Esophagus squamous epithelium (tissue), 4 donors: ENCODE measurements around the gene OPHN1.

Experiments
- POLR2A ChIP-seq, 4 donors: fragments of 450-650 bp; IDR thresholded peaks; one replicate each; pipeline ENCODE4 v1.6.1; 2017; ENCODE audit warnings: antibody characterized with exemption in 4 of 4, mild to moderate bottlenecking in 4 of 4, moderate library complexity in 3 of 4
- TF ChIP-seq, protein P1 (sequence below), 6 experiments: fragments of 450-650 bp in 4 of 6; fragments of 200-600 bp in 2 of 6; sonication (generic) in 2 of 6; IDR thresholded peaks; one replicate each; pipeline ENCODE4 v1.5.1; 2016 to 2019; ENCODE audit warnings: antibody characterized with exemption in 6 of 6, mild to moderate bottlenecking in 4 of 6, moderate library complexity in 4 of 6

DNA sequence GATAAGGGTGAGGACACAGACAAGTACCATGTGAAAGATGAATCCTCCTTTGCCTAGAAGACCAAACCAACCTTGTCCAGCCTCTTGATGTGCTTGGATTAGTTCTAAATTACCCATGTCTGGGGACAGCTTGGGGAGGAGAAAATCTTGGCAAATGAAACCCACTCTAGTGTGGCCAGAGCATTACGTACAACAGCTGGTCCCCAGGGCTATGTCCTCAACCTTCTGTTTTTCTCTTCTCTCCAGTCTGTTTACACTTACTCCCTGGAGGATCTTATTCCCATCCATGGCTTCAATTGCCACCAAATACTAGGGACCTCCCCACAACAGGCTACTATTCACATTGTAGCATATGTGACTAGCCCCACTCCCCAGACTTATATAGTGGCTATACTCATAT is 384.5 kb downstream of the OPHN1 start:
- TF ChIP-seq, protein P1, sequence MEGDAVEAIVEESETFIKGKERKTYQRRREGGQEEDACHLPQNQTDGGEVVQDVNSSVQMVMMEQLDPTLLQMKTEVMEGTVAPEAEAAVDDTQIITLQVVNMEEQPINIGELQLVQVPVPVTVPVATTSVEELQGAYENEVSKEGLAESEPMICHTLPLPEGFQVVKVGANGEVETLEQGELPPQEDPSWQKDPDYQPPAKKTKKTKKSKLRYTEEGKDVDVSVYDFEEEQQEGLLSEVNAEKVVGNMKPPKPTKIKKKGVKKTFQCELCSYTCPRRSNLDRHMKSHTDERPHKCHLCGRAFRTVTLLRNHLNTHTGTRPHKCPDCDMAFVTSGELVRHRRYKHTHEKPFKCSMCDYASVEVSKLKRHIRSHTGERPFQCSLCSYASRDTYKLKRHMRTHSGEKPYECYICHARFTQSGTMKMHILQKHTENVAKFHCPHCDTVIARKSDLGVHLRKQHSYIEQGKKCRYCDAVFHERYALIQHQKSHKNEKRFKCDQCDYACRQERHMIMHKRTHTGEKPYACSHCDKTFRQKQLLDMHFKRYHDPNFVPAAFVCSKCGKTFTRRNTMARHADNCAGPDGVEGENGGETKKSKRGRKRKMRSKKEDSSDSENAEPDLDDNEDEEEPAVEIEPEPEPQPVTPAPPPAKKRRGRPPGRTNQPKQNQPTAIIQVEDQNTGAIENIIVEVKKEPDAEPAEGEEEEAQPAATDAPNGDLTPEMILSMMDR (IDR thresholded peaks at IDR 0.05) = no peak
- no peak for TF ChIP-seq POLR2A (IDR thresholded peaks at IDR 0.05)
